ENCODE data around the gene CELF1.

The CELF1 gene

GRCh38 chr11:47434011-47434786 is 118.7 kb downstream of the CELF1 start:
- DNase-seq: no peak
- TF ChIP-seq CTCF (IDR thresholded peaks at IDR 0.05; ENCODE audit: low read depth, low read length): no peak
- H3K4me3 ChIP-seq (ENCODE audit: low read depth, low read length): no peak overlapping the region

GRCh38 chr11:47433157-47433556 is 119.8 kb downstream of the CELF1 start:
- no peak for DNase-seq
- no peak for TF ChIP-seq CTCF (IDR thresholded peaks at IDR 0.05; ENCODE audit: low read depth, low read length)
- Histone ChIP-seq H3K9me3 (ENCODE audit: severe bottlenecking) (no peaks in the 10 kb centered on the region), H3K4me3 (ENCODE audit: low read depth, low read length) (no peak overlapping the region), H3K27me3 (ENCODE audit: insufficient read depth, low read depth, severe bottlenecking) (no peaks in the 10 kb centered on the region), H3K27ac (no peak overlapping the region), H3K36me3 (no peaks in the 10 kb centered on the region)

More at GRCh38 chr11:47434011-47434786, 118.7 kb downstream of the CELF1 start:
- no peaks in the 10 kb centered on the region for H3K36me3 ChIP-seq
- H3K9me3 ChIP-seq (ENCODE audit: severe bottlenecking): no peaks in the 10 kb centered on the region
- H3K27ac ChIP-seq: no peak overlapping the region
- no peaks in the 10 kb centered on the region for H3K27me3 ChIP-seq (ENCODE audit: insufficient read depth, low read depth, severe bottlenecking)

- Histone ChIP-seq H3K4me3 (ENCODE audit: low read depth, low read length) (no peak overlapping the region), H3K27me3 (ENCODE audit: insufficient read depth, low read depth, severe bottlenecking) (no peaks in the 10 kb centered on the region), H3K27ac (no peak overlapping the region), H3K36me3 (no peaks in the 10 kb centered on the region), H3K9me3 (ENCODE audit: severe bottlenecking) (no peaks in the 10 kb centered on the region)
- DNase-seq: no peak
- no peak for TF ChIP-seq CTCF (IDR thresholded peaks at IDR 0.05; ENCODE audit: low read depth, low read length)
These were observed 121.4 kb downstream of the CELF1 start for GRCh38 chr11:47431356-47432083.

- Histone ChIP-seq H3K4me3 (ENCODE audit: low read depth, low read length) (no peak overlapping the region), H3K27ac (no peak overlapping the region), H3K27me3 (ENCODE audit: insufficient read depth, low read depth, severe bottlenecking) (no peaks in the 10 kb centered on the region), H3K36me3 (peaks cover 6% of the 10 kb centered on the region), H3K9me3 (ENCODE audit: severe bottlenecking) (no peaks in the 10 kb centered on the region)
- DNase-seq: no peak
- no peak for TF ChIP-seq CTCF (IDR thresholded peaks at IDR 0.05; ENCODE audit: low read depth, low read length)
These were observed 122.4 kb downstream of the CELF1 start for GRCh38 chr11:47430524-47430923.

GRCh38 chr11:47426062-47426956 is 126.6 kb downstream of the CELF1 start, which contains the start of gene PSMC3:
Gene PSMC3, minus strand, starts transcription at chr11:47426439. Its CDS starts 160 bp downstream, at chr11:47426279.
- DNase-seq: peak; percentile 98
- no peaks in the 10 kb centered on the region for H3K27me3 ChIP-seq (ENCODE audit: insufficient read depth, low read depth, severe bottlenecking)
- H3K4me3 ChIP-seq (ENCODE audit: low read depth, low read length): peak within 1 kb of the TSS; percentile 100
- no peaks in the 10 kb centered on the region for H3K9me3 ChIP-seq (ENCODE audit: severe bottlenecking)
- peaks cover 45% of the 10 kb centered on the region for H3K36me3 ChIP-seq
- TF ChIP-seq CTCF (IDR thresholded peaks at IDR 0.05; ENCODE audit: low read depth, low read length): no peak
- H3K27ac ChIP-seq: peak within 1 kb of the TSS; percentile 98

All from WERI-Rb-1 (cell line).